Stimulated activated CD4-positive, alpha-beta T cell treated with anti-CD3 and anti-CD28 coated beads, Interleukin-4, amount 100 ng/mL, for 1 hour (primary cell): ENCODE data around the gene LSP1.

Experiments used
- DNase-seq: peaks from one replicate; pipeline ENCODE4 v3.0.0-alpha.2; 2020

LSP1 gene

DNA sequence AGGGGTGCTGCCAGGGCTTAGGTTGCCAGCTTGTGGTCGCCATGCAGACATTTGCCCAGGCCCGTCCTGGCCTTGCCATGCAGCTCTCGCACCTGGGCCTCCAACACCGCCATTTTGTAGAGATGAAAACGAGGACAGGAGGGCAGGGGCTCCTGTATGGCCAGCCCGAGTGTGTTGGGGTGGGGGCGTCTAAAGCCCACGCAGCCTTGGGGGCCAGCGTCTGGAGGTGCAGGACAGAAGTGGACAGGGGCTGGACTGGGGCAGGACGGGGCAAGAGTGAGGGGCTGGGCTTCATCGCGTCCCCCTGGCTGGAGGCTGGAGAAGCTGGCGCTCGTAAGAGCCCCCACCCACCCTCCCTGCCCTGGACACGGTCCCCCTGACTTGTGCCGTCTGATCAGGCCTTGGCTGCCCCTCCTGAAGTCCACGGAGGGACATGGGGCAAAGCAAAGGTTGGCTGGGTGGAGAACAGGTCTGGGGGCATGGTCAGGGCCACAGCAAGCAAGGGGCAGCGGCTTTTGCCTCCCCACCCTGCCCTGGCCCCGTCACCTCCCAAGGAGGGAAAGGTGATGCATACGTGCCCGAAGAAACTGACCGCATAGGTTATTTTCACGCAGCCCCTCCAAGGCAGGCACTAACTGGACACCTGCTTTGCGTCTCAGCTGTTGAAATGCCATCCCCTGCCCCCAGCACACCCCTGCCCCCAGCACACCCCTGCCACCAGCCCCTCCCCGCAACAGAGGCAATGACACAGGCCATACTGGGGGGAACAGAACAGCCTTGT, 67.4 kb downstream of the LSP1 start:
- no peak for DNase-seq

DNA sequence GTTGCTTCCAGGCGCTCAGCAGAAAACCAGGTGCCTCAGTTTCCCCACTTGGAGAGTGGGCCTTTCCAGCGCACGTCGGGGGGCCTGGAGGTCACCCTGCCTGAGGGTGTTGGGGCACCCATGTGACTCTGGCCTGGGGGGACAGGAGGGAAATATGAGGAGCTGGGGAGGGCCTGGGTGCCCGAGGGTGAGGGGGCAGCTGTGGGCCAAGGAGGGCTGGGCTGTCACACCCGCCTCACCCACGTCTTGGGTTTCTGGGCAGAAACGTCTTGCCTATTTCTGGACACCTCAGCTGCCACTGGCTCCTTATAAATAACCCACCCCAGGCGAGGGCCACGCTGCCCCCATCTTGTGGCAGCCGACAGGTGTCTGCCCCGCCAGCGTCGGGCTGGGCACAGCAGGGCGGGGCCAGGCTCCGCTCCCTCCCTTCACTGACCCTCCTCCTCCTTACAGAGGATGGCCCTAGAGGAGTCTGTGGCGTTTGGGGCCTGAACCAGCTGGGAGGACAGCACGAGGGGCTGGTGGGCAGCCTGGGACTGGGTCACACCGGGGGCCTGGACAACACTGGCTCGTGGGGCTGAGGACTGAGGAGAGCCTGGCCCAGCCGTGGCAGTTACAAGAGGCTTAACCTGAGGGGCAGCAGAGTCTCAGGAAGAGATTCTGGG, 68.2 kb downstream of the LSP1 start:
- no peak for DNase-seq

DNA sequence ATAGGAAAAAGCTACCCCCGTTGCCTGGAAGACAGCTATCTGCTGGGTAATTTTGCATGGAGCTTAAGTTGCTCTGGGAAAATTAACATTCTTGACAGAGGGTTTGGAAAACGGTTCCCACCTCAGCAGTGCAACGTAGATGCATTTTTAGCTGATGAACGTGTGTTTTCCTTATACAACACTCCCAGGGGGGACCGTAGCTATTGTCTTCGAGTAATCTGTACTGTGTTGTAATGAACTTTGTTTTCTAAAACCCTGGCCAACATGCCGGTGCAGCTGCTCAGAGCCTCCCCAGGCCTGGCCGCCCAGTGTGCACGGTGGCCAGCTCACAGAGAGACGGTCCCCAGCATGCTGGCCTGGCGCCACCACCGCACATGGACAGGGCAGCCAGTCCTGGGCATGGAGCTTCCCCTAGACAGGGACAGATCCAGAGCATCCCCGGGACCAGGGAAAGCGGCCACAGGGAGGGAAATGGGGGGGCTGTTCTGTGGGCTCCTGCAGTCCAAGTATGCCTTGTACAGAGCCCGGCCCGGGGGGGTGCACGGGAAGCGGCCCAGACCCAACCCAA, 68.8 kb downstream of the LSP1 start:
- no peak for DNase-seq

DNA sequence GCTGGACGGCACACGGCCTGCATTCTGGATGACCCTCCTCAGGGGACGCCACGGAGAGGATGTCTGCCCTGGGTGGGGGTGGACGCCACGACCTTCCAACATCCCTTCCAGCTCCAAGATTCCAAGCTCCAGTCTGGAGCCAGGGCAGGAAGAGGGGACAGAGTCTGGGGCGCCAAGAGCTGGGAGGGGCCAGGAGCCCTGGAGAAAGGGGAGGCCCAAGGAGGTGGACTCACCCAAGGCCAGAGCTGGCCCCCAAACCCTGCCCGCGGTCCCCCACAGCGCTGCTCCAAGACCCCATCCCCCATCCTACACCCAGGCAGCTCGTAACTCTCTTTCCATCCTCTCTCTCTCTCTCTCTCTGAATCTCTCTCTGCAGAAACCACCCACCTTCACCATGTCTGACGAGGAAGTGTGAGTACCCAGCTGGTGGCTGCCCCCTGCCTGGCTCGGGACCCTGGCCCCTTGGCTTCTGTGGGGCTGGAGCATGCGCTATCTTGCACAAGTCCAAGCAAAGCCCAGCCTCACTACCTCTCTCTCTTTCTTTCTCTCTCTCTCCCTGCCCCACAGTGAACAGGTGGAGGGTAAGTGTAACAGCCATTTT, 69.7 kb downstream of the LSP1 start:
- no peak for DNase-seq

DNA sequence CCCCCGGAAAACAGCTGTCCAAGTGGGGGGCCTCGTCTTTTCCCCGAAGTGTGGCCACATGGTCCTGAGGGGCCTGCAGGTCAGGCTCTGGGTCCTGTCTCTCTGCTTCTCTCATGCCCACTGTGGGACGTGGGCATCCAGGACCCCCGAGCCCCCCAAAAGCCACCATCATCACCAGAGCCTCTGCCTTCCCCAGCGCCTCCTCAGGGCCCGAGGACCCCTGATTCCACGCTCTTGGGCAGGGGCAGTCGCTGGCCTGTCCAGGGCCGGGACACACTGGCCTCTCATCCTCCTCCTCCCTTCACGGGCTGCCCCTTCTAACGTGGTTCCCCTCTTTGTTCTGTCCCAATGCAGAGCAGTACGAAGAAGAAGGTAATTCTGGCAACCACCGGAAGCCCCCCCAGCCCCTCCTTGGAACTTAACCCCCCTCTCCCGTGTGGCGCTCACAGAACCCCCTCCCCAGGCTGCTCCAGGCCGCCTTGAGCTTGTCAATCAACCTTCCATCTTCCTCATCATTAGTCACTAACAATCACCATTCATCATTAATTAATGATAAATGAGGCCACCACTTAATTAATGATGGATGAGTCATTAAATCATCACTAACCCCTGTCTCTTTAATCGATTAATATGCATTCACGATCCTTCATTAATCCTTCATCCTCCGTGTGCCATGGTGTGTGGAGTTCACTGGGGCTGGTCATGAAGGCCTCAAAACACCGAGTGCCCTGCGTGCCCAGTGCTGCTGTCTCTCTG, 70.5 kb downstream of the LSP1 start:
- no peak for DNase-seq

DNA sequence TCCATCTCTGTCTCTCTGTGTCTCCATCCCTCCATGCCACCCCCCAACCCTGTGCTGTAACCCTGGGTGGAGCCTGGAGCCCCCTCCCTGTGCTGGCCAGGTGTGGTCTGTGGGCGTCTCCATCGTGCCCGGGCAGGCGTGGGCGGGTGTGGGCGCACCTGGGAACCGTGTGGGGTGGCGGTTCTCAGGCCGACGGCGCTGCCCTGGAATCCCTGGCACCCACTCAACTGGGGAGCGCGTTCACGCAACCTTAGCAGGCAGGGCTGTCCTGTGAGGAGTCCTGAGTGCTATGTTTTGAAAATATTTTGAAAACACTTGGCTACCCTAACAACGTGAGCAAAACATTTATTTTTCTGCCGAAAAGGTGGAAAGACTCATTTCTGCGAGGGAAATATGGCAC, 71.3 kb downstream of the LSP1 start:
- no peak for DNase-seq

DNA sequence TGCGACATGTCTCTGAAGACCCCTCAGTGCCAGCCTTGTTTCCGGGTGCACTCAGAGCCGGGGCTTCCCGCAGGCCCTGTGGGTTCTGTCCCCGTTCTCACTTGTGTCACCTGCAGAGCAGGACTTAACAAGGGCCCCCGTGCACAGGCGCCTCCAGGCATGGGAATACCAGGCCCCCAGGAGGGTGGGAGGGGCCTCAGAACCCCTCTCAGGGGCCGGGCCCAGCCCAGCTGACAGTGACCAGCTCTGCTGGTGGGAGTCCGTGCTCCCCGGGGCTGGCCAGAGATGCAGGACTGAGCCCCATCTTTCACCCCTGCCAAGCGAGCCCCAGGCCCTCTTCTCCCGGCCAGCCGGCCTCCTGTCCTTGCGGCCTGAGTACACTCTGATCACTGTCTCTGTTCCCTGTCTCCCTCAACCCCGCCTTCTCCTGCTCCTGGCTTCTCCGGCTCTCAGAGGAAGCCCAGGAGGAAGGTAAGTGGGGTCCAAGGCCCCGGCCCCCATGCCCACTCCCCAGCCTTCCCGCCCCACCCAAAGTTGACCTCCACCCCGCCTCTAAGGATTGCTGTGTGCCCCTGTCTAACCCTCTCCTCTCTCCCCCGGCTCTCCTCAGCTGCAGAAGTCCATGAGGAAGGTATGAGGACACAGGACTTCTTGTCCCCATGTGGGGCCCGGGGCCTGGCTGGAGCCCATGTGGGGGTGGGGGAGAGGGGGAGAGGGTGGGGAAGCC, 71.9 kb downstream of the LSP1 start:
- DNase-seq: no peak

DNA sequence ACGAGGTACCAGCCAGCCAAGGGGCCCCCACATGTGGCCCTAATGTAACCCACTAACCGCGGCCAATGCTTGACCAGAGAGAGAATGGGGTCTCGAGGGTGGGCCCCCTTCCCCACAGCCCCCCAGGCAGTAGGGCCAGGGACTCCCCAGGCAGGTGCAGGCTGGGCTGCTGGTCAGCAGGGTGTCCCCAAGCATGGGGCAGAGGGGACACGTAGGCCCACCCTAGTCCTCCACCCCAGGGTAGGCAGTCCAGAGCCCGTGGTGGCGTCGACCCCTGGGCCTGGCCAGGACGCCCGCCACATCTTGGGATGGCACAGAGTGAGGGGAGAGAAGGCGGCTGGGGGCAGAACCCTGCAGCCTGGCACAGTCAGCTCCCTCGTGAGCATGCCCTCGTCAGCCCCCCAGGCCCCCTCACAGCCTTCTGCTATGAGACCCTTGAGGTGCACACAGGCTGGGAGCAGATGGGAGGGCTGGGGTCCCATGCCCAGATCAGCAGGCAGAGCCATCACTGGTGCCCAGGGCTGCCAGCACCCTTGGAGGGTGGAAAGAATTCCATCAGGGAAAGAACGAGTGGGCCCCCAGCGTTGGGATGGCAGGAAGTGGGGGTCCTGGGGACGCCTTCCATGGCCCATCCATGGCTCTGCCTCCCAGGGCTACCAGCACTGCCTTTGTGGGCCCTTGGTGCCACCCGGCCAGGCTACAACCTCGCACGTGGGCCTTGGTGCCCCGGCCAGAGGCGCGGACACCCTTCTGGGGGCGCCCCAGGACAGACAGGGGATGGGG, 72.7 kb downstream of the LSP1 start:
- DNase-seq: no peak

DNA sequence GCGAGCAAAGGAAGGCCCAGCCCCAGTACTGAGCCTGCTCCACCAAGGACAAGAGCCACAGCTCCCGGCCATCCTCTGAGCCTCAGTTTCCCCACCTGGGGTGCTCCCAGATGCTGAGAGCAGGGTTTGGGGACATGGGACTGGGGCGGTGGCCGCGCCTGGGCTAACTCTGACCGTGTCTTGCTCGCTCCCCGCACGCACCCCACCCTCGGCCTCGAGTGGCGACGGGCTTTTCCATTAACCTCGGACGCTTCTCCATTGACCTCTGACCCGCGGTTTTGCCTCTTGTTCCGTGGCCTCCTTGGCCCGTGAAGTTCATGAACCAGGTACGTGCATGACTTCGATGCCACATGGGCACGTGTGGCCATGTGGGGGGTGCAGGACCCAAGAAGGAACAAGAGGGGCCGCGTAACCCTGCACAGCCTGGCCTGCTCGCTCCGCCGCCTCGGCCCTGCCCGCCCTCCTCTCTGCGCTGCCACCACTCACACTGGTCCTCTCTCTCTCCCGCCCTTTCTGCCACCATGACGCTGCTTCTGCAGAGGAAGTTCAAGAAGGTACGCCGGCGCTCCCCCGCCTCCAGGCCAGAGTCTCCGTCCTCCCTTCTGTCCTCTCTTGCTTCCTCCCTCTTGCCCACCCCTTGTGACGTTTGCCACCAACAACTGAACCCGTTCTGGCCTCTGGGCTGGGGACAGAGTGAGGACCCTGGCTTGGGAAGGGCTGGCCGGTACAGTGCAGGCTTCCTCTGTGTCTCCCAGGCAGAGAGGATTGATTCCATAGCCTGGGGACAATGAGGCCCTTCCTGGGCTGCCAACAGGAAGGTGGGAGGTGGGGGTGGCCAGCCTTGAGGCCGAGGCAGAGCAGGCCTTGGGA, 73.5 kb downstream of the LSP1 start:
- DNase-seq: no peak

DNA sequence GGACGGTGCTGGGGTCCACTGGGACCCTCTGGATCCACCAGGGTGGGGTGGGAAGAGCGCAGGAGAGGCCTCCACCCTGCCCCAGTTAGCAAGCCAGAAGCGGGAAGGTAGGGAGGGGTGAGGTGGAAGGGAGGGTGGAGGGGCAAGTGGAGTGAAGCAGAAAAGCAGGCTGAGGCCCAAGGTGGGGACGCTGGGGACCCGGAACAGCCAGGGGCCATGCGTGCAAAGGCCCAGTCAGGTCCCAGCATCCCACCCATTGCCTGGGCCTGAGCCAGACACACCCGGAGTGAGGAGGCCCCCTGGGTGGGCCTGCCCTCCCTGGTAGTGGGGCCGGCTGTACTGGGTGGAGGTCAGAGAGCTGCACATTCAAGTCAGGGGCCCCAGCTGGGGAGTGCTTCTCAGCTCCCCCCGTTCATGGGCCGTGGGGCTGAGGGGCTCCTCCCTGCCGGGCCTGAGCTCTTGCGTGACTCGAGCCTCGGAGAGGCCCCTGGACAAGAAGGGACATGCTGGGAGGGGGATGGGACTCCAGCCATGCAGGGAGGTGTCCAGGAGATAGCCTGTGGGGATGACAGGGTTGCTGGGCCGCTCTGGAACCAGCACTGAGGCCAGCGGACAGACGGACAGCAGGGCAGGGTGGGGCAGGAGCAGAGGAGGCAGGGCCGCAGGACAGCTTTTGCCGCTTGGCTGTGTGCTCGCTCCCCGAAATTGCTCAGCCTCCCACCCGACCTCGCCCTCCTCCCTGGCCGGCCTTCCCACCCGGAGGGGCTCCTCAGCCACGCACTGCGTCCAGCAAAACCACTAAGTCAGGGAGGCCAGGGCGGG, 74.4 kb downstream of the LSP1 start:
- DNase-seq: no peak

DNA sequence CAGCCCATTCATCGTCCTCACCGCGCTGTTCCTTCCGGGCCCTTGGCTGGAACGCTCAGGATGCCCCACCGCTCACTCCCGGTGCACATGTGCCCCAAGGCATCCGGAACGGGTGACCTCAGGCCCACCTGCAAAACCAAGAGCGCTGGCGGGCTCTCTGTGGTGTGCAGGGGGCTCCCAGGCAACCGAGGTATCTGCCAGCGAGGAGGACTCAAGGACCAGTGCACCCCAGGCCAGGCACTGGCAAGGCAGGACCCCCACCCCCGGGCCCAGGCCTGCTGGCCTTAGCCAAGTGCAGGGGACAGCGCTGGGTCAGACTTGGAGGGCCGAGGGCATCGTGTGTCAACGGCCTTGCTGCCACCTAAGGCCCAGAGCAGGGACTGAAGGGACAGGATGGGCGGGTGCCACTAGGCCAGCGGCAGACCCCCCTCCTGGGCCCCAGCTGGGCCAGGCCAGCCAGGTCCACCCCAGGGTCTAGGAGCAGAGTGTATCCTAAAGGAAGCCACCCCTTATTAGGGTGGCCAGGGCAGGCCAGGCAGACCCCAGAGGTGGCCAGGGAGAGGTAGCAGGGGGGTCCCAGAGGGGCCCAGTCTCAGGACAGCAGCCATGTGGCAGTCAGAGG, 75.1 kb downstream of the LSP1 start:
- DNase-seq: no peak

DNA sequence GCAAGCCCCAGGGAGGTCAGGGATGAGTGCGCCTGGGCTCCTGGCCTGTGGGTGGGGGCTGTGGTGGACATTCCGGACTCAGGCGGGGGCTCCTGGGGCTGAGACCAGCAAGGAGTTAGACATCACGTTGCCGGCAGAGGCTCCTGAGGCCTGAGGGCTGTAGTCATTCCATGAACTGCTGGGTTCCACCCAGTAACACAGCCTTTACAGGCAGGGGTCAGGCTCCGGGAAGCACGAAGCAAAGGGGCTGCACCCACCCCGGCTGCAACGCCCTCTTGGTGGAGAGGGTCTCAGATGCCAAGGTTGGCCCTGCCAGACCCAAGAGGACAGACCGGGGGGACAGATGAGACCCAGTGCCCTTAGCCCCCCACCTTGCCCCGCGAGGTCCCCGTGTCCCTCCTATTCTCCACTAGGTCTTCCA, 75.6 kb downstream of the LSP1 start:
- DNase-seq: no peak

DNA sequence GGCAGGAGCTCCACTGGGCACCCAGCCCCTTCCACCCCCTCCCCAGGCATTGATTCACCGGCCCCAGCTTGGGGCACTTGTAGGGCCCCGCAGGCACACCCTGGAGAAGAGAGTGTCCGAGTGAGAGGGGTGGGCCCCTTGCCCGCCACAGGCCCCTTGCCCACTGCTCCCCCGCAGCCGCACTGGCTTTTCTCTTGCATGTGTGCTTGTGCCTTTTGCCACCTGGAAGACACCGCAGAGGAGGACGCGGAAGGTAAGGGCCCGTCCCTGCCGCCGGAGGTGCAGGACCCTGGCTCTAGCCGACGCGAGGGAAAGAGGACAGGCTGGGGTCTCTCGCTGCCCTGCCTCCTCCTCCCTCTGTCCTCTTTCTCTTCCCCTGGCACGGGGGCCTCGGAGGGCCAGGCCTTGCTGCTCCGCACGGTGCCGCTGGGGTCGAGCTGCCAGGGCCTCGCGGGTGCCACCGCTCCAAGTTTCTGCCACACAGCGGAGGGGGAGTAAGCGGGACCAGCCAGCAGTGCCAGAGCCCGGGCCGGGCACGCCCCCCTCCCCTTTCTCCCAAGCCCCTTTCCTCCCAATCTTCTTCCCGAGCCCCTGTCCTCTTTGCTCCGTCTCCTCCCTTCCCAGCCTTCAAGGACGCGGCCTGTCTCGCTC, 76.1 kb downstream of the LSP1 start:
- no peak for DNase-seq

DNA sequence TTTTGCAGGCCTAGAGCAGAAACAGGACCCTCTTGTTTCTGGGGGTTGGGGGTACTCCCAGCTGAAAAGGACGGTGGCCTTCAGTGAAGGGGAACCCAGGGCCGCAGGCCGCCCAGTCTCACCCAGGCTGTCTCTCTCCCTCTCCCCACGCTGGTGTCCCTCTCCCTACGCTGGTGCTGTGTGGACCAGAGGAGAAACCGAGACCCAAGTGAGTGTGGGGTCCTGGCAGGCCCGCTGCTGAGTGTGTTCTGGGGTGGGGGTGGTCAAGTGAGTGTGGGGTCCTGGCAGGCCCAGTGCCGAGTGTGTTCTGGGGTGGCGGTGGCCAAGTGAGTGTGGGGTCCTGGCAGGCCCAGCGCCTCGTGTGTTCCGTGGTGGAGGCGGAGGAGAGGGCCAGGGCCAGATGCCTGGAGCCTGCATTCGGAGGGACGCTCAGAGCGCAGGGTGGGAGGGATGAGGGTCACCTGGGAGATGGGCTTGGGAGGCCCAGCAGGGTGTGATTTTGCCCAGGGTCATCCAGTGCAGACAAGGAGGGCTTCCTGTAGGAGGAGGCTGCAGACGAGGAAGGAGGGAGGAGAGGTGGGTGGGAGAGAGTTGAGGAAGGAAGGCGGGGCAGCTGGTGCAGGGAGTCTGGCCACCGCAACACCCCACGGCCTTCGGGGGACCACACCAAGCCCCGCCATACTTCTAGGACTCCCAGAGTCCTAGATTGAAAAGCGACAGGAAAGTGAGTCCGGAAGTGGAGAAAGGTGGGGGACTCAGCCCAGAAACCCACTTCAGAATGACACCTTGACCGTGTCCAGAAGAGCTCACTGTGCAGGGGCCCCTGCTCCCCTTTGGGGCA, 77.0 kb downstream of the LSP1 start:
- DNase-seq: no peak

DNA sequence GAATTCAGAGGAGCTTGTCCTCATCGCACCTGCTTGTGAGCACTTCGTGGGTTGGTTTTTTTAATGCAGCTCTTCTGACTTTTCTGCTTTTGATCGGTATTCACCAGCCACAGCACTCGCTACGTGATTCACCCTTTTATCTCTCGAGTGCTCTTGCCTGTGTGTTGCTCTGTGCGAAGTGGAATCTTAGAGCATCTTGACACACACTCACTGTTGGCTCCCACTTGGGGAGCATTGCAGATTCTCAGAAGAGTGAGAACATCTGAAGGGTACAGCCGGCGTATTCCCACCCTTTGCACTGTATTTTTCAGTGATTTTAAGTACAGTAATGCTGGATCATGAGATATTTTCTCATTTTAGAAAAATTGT, 77.6 kb downstream of the LSP1 start:
- DNase-seq: no peak

DNA sequence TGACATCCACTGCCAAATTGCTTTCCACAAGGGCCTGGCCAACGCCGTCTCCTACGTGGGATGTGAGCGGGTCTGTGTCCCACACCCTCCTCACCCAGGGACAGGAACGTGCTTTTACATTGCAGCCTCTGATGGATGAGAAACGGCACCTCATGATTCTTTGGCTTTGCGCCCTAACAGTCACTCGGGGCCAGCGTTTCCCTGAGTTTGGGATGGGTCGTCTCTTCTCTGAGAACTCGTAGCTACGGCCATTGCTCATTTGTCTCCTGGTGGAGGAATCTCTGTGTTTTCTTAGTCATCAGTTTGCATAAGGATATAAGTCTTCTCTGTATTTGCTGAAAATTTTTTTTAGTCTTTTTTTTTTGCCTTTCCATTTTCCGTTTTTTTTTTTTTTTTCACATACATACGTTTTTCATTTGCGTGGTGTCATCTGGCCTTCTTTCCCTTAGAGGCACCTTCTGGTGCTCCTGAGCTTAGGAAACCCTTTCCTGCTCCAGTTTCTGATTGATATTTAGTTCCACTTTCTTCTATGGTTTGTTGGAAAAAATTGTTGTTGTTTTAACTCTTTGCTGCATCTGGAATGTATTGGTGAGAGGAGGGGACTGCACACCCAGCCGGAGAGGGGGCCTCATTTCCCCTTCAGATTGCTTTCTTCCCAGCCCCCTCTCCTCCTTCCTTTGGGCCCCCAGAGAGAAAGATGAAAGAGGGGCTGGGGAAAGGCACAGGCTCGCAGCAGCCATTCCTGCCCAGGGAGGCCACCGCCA, 78.6 kb downstream of the LSP1 start:
- no peak for DNase-seq

DNA sequence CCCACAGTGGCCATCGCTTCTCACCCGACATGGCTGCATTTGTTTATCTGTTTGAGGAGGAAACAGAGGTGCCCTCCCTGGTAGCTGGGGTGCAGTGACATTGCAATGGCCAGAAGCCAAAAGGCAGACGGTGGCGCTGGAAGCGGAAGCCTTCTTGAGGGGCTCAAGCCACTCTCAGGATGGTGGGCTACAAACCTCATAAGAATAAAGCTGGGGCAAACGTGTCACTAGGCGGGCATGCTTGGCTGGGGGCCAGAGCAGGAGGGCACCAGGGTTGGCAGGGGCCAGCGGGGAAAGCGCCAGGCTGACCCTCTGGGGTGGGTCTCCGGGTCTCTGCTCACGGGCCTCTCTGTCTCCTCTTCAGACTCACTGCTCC, 79.2 kb downstream of the LSP1 start:
- DNase-seq: no peak
